CD4-positive, alpha-beta T cell (primary cell): ENCODE measurements around the gene SPECC1. TPM values are rescaled to one million over a fixed set of nuclear protein-coding genes. Genes with fewer than 3 reads are reported as not detected.
"Not testable (repeated sequence)": the region's sequence is repeated elsewhere in the genome, so short reads cannot be mapped to it uniquely, and the experiment has no call there.

Experiments
- ATAC-seq: fragments of 200-7000 bp; cut with Tn5 transposase; one replicate; pipeline ENCODE4 v1.10.0; 2022; ENCODE audit warnings: mild to moderate bottlenecking; ENCODE audit not compliant: poor library complexity
- CTCF ChIA-PET: fragments of 350-600 bp; sonication (Branson Sonifier 250); formaldehyde crosslinking; loops from one replicate; lab custom pipeline; 2021; ENCODE audit warnings: antibody characterized with exemption, inconsistent platforms; lab: Charles Lee
- POLR2A ChIA-PET: fragments of 350-600 bp; sonication (Branson Sonifier 250); formaldehyde crosslinking; loops from one replicate; lab custom pipeline; 2021; ENCODE audit warnings: antibody characterized with exemption, inconsistent platforms; lab: Charles Lee
- DNase-seq, 14 experiments: peaks; one replicate each; pipeline ENCODE4 v3.0.0-alpha.2; 2013 to 2020; ENCODE audit warnings: mixed read lengths in 2 of 14
- H3K27ac ChIP-seq, 2 donors: one replicate each; pipeline versions ENCODE4 v1.5.1 to v1.7.0; 2013; ENCODE audit warnings: low read length in 2 of 2, low read depth in 1 of 2, mild to moderate bottlenecking in 1 of 2
- H3K27me3 ChIP-seq, 2 experiments: 1 replicate in 1 of 2; 2 replicates in 1 of 2; pipeline versions ENCODE4 v1.6.1 to v1.7.0; 2013; ENCODE audit warnings: low read length in 2 of 2, control low read depth in 1 of 2, mild to moderate bottlenecking in 1 of 2, moderate library complexity in 1 of 2; ENCODE audit not compliant: insufficient read depth in 2 of 2, control insufficient read depth in 1 of 2
- H3K36me3 ChIP-seq: one replicate; pipeline ENCODE4 v1.6.1; 2013; ENCODE audit warnings: low read length, control low read depth; ENCODE audit not compliant: insufficient read depth
- H3K4me1 ChIP-seq: one replicate; pipeline ENCODE4 v1.6.1; 2013; ENCODE audit warnings: low read length, control low read depth; ENCODE audit not compliant: insufficient read depth
- H3K4me3 ChIP-seq: one replicate; pipeline ENCODE4 v1.5.1; 2013; ENCODE audit warnings: mild to moderate bottlenecking, low read length, moderate library complexity
- H3K9me3 ChIP-seq, 2 experiments: 1 replicate in 1 of 2; 2 replicates in 1 of 2; pipeline versions ENCODE4 v1.6.1 to v1.7.0; 2013; ENCODE audit warnings: low read length in 2 of 2, mild to moderate bottlenecking in 2 of 2, control low read depth in 1 of 2, moderate library complexity in 1 of 2; ENCODE audit not compliant: control insufficient read depth in 1 of 2, insufficient read depth in 1 of 2
- H3K27ac Mint-ChIP-seq: one replicate; pipeline ENCODE4 v1.8.0; 2020; ENCODE audit warnings: mixed read lengths
- H3K27me3 Mint-ChIP-seq: one replicate; pipeline ENCODE4 v1.8.0; 2021; ENCODE audit warnings: mixed read lengths
- H3K36me3 Mint-ChIP-seq: one replicate; pipeline ENCODE4 v1.8.0; 2021; ENCODE audit warnings: low read depth, mixed read lengths
- H3K4me1 Mint-ChIP-seq: one replicate; pipeline ENCODE4 v1.8.0; 2021; ENCODE audit warnings: low read depth, mixed read lengths
- H3K4me3 Mint-ChIP-seq: one replicate; pipeline ENCODE4 v1.8.0; 2020; ENCODE audit warnings: mild to moderate bottlenecking, mixed read lengths
- H3K9me3 Mint-ChIP-seq: one replicate; pipeline ENCODE4 v1.8.0; 2020; ENCODE audit warnings: mixed read lengths
- intact Hi-C, 2 experiments: fragments of 100-400 bp; cut with DNase I in 1 of 2; cut with micrococcal nuclease in 1 of 2; formaldehyde crosslinking; loops; one replicate each; pipeline versions ENCODE4 v1.15.1 to v1.9.0; 2023 to 2025; cut with DNase I, micrococcal nuclease
- polyA plus RNA-seq, 2 donors: library from polyadenylated mRNA; unstranded; fragments of 120-200 nt; gene quantifications; one replicate each; pipeline ENCODE4 v1.2.1, GENCODE V29; 2013
- total RNA-seq, 174 experiments: library from RNA in 2 of 174; stranded (reverse) in 2 of 174; gene quantifications; one replicate each; pipeline ENCODE4 v1.2.3 and lab custom pipeline; 2021 to 2026
- TF ChIP-seq, protein P1 (sequence below): fragments of 200-600 bp; IDR thresholded peaks from one replicate; pipeline ENCODE4 v1.8.0; 2022; ENCODE audit warnings: antibody characterized with exemption, mild to moderate bottlenecking

The SPECC1 gene
- 1 to 10 TPM; 4.3 to 4.4 TPM for total RNA-seq
- 5.9 TPM for polyA plus RNA-seq (2013, experiment 1 of 2)
- polyA plus RNA-seq (2013, experiment 2 of 2): 7.4 TPM
- 3.2 to 40.4 (median 8.1) reads per million in 172 experiments for total RNA-seq (lab: John Stamatoyannopoulos, UW)

- peak within 1 kb of the TSS; percentile 78 for H3K4me3 ChIP-seq
- no peaks in the 10 kb centered on the region for H3K36me3 Mint-ChIP-seq
- ChIA-PET POLR2A (interaction anchor here (0.6 to 1.7 kb wide), 5 partner anchors 16 to 238 kb away, joined by 3 to 4 read pairs (median 3); partner anchors contain the start of gene AKAP10), CTCF (interaction anchor here (0.5 to 2.1 kb wide), 19 partner anchors 8 to 152 kb away, joined by 3 to 19 read pairs (median 4); partner anchors contain the start of gene AKAP10)
- H3K4me3 Mint-ChIP-seq: peak within 1 kb of the TSS; percentile 93
- TF ChIP-seq, protein P1, sequence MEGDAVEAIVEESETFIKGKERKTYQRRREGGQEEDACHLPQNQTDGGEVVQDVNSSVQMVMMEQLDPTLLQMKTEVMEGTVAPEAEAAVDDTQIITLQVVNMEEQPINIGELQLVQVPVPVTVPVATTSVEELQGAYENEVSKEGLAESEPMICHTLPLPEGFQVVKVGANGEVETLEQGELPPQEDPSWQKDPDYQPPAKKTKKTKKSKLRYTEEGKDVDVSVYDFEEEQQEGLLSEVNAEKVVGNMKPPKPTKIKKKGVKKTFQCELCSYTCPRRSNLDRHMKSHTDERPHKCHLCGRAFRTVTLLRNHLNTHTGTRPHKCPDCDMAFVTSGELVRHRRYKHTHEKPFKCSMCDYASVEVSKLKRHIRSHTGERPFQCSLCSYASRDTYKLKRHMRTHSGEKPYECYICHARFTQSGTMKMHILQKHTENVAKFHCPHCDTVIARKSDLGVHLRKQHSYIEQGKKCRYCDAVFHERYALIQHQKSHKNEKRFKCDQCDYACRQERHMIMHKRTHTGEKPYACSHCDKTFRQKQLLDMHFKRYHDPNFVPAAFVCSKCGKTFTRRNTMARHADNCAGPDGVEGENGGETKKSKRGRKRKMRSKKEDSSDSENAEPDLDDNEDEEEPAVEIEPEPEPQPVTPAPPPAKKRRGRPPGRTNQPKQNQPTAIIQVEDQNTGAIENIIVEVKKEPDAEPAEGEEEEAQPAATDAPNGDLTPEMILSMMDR: peak; percentile 96
- H3K27ac Mint-ChIP-seq: no peak within 1 kb of the TSS
- H3K27ac ChIP-seq: no peak within 1 kb of the TSS
- intact Hi-C loops: loop anchor here in 1 of 2 experiments (2.0 kb wide), 1 partner anchor 31 kb away; no protein-coding TSS in a partner anchor
- no peaks in the 10 kb centered on the region for H3K9me3 Mint-ChIP-seq
- H3K4me1 ChIP-seq: peaks cover 18% of the 10 kb centered on the region
- peaks cover 20% of the 10 kb centered on the region for H3K4me1 Mint-ChIP-seq
- H3K9me3 ChIP-seq: no peaks in the 10 kb centered on the region
- no peaks in the 10 kb centered on the region for H3K36me3 ChIP-seq
- ATAC-seq (peak; percentile 98), DNase-seq (peak; percentile 62 to 91 (median 84))
- H3K27me3 ChIP-seq: peaks cover 7 to 44% of the 10 kb centered on the region in 2 experiments
- H3K27me3 Mint-ChIP-seq: peaks cover 70% of the 10 kb centered on the region
These were observed at the start of gene SPECC1 for GRCh38 chr17:20009302-20010098. SPECC1 (plus strand) TSS chr17:20009359; CDS start chr17:20096652, 87,293 bp downstream.

DNA sequence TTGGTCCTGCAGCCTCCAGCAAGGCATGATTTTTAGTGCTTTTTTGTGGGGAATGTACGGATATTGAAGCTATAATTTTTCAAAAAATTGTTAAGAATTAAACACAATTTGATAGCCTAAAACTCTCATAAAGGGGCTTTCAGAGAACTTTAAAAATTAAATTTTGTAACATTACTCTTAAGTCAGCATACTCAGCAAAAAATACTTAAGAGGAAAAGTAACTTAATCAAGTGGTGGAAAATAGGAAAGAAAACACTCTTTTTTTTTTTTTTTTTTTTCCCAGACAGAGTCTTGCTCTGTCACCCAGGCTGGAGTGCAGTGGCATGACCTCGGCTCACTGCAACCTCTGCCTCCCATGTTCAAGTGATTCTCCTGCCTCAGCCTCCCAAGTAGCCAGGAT, 46.2 kb upstream of the SPECC1 start:
- H3K27ac ChIP-seq, H3K9me3 ChIP-seq, H3K27me3 ChIP-seq, POLR2A ChIA-PET, H3K4me3 ChIP-seq, H3K9me3 Mint-ChIP-seq, H3K27ac Mint-ChIP-seq, H3K4me1 ChIP-seq, H3K4me3 Mint-ChIP-seq, ATAC-seq, H3K27me3 Mint-ChIP-seq, intact Hi-C loops, DNase-seq: not testable (repeated sequence)
- peaks cover 84% of the 10 kb centered on the region for H3K36me3 Mint-ChIP-seq
- peaks cover 63% of the 10 kb centered on the region for H3K36me3 ChIP-seq
- CTCF ChIA-PET: interaction anchor here (0.7 kb wide), 1 partner anchor 1110 kb away, joined by 3 read pairs; no protein-coding TSS in a partner anchor
- H3K4me1 Mint-ChIP-seq: peaks cover 49% of the 10 kb centered on the region

- intact Hi-C loops: no loop called here
- no peak for ATAC-seq
- Mint-ChIP-seq H3K27me3 (no peaks in the 10 kb centered on the region), H3K4me3 (no peak overlapping the region), H3K27ac (peak overlapping the region; percentile 64), H3K4me1 (peaks cover 71% of the 10 kb centered on the region), H3K36me3 (peaks cover 82% of the 10 kb centered on the region), H3K9me3 (no peaks in the 10 kb centered on the region)
- no peaks in the 10 kb centered on the region for H3K27me3 ChIP-seq
- no peak overlapping the region for H3K27ac ChIP-seq
- peaks cover 33% of the 10 kb centered on the region for H3K4me1 ChIP-seq
- no peak overlapping the region for H3K4me3 ChIP-seq
- peaks cover 38% of the 10 kb centered on the region for H3K36me3 ChIP-seq
- no peak for DNase-seq
- TF ChIP-seq, protein P1: no peak
- CTCF ChIA-PET: no interaction called here
- POLR2A ChIA-PET: no interaction called here
- no peaks in the 10 kb centered on the region for H3K9me3 ChIP-seq
These were observed 36.0 kb upstream of the SPECC1 start for GRCh38 chr17:19973156-19973555.
